GM23338 (cell line): ENCODE results near the gene FAM78A. TPM values are rescaled to one million over a fixed set of nuclear protein-coding genes. Genes with fewer than 3 reads are reported as not detected.
A peak's percentile ranks its signal among the peaks of the same experiment; 100 is the strongest.

ENCODE experiments used
- ATAC-seq: fragments of 200-7000 bp; cut with Tn5 transposase; 3 replicates; pipeline ENCODE4 v1.9.1; 2020
- DNase-seq: peaks from one replicate; pipeline ENCODE4 v3.0.0-alpha.2; 2015; ENCODE audit warnings: low spot score
- H2AFZ ChIP-seq: fragments of 200-600 bp; sonication (generic); 2 replicates; pipeline ENCODE4 v1.8.0; 2016; ENCODE audit warnings: antibody characterized with exemption, mild to moderate bottlenecking, moderate library complexity
- H3F3A ChIP-seq: fragments of 200-600 bp; sonication (generic); replicated peaks from 2 replicates; pipeline ENCODE4 v1.8.0; 2017; ENCODE audit warnings: antibody characterized with exemption, mixed run types, low read depth
- H3K27ac ChIP-seq: fragments of 200-600 bp; sonication (generic); 2 replicates; pipeline ENCODE4 v1.6.1; 2016; ENCODE audit warnings: low read depth
- H3K27me3 ChIP-seq: fragments of 200-600 bp; sonication (generic); 2 replicates; pipeline ENCODE4 v1.8.0; 2016; ENCODE audit warnings: mild to moderate bottlenecking, mixed run types, moderate library complexity; ENCODE audit not compliant: insufficient read depth
- H3K36me3 ChIP-seq: fragments of 200-600 bp; sonication (generic); 2 replicates; pipeline ENCODE4 v1.8.0; 2016; ENCODE audit warnings: mild to moderate bottlenecking; ENCODE audit not compliant: insufficient read depth
- H3K4me1 ChIP-seq: fragments of 200-600 bp; sonication (generic); 2 replicates; pipeline ENCODE4 v1.8.0; 2016; ENCODE audit warnings: mild to moderate bottlenecking, moderate library complexity; ENCODE audit not compliant: insufficient read depth
- H3K4me2 ChIP-seq: fragments of 200-600 bp; sonication (generic); 2 replicates; pipeline ENCODE4 v1.7.1; 2017; ENCODE audit warnings: mixed run types
- H3K4me3 ChIP-seq: fragments of 200-600 bp; sonication (generic); 2 replicates; pipeline ENCODE4 v1.6.1; 2016; ENCODE audit warnings: mixed run types
- H3K79me2 ChIP-seq: fragments of 200-600 bp; sonication (generic); replicated peaks from 2 replicates; pipeline ENCODE4 v1.8.0; 2017; ENCODE audit warnings: mild to moderate bottlenecking; ENCODE audit not compliant: insufficient read depth
- H3K9me2 ChIP-seq: fragments of 200-600 bp; sonication (generic); 2 replicates; pipeline ENCODE4 v1.8.0; 2017; ENCODE audit not compliant: insufficient read depth
- H4K20me1 ChIP-seq: fragments of 200-600 bp; sonication (generic); replicated peaks from 2 replicates; pipeline ENCODE4 v1.8.0; 2017; ENCODE audit warnings: mild to moderate bottlenecking; ENCODE audit not compliant: insufficient read depth
- H3K27ac Mint-ChIP-seq: 2 replicates; pipeline ENCODE4 v1.8.0; 2020; ENCODE audit warnings: inconsistent platforms, mild to moderate bottlenecking, moderate library complexity, mixed read lengths
- H3K27me3 Mint-ChIP-seq: 3 replicates; pipeline ENCODE4 v1.8.0; 2022; ENCODE audit warnings: low read depth, mild to moderate bottlenecking, moderate library complexity, mixed read lengths, inconsistent platforms; ENCODE audit not compliant: insufficient read depth, poor library complexity
- H3K36me3 Mint-ChIP-seq: 3 replicates; pipeline ENCODE4 v1.8.0; 2021; ENCODE audit warnings: low read depth, mild to moderate bottlenecking, inconsistent platforms, moderate library complexity, mixed read lengths
- H3K4me1 Mint-ChIP-seq: 3 replicates; pipeline ENCODE4 v1.8.0; 2020; ENCODE audit warnings: mild to moderate bottlenecking, inconsistent platforms, mixed read lengths
- H3K4me3 Mint-ChIP-seq: 3 replicates; pipeline ENCODE4 v1.8.0; 2021; ENCODE audit warnings: moderate library complexity, mild to moderate bottlenecking, inconsistent platforms, mixed read lengths
- H3K9me3 Mint-ChIP-seq: 3 replicates; pipeline ENCODE4 v1.8.0; 2020; ENCODE audit warnings: moderate library complexity, mild to moderate bottlenecking, inconsistent platforms, mixed read lengths
- CTCF ChIP-seq, 2 experiments: fragments of 200-600 bp in 1 of 2; sonication (generic) in 1 of 2; conservative IDR thresholded peaks; 2 replicates each; pipeline versions ENCODE4 v1.5.1 to v1.6.1; 2016 to 2017; ENCODE audit warnings: antibody characterized with exemption in 2 of 2, low read depth in 2 of 2, mild to moderate bottlenecking in 2 of 2, moderate library complexity in 1 of 2
- NANOG ChIP-seq: IDR thresholded peaks from 2 replicates; pipeline ENCODE4 v1.6.1; 2016; ENCODE audit warnings: antibody characterized with exemption, borderline replicate concordance
- POLR2AphosphoS5 ChIP-seq: IDR thresholded peaks from 2 replicates; pipeline ENCODE4 v1.6.1; 2016; ENCODE audit warnings: antibody characterized with exemption, low read depth
- ZNF114 ChIP-seq: fragments of 250-450 bp; sonication (Bioruptor Pico); IDR thresholded peaks from 2 replicates; pipeline ENCODE4 v1.5.0; 2020; ENCODE audit warnings: mild to moderate bottlenecking, moderate library complexity
- ZNF331 ChIP-seq: fragments of 250-450 bp; sonication (Bioruptor Pico); IDR thresholded peaks from 2 replicates; pipeline ENCODE4 v1.5.0; 2020; ENCODE audit warnings: low read depth, mild to moderate bottlenecking, moderate library complexity
- ZNF462 ChIP-seq: fragments of 250-450 bp; sonication (Bioruptor Pico); IDR thresholded peaks from 2 replicates; pipeline ENCODE4 v1.5.0; 2020; ENCODE audit warnings: mild to moderate bottlenecking, moderate library complexity
- polyA plus RNA-seq: library from polyadenylated mRNA; unstranded; fragments of >200 nt; fragmentation: Nextera tagmentation; extraction: Ambion mirVana; gene quantifications from 2 replicates; pipeline ENCODE4 v1.2.1, GENCODE V29; 2016
- total RNA-seq: library from RNA; depleted of rRNA; stranded (reverse); fragments of >200 nt; shearing (Covaris generic); gene quantifications from 2 replicates; pipeline ENCODE4 v1.2.3, GENCODE V29; 2014

FAM78A gene
- total and polyA plus RNA-seq, 2 experiments from 2014 or later = 0.57 to 2.1 TPM

GRCh38 chr9:131218370-131218769, 57.9 kb downstream of the FAM78A start:
- Histone ChIP-seq H3K4me1 (peaks cover 16% of the 10 kb centered on the region), H4K20me1 (no peaks in the 10 kb centered on the region), H3K27ac (no peak overlapping the region), H3K4me3 (no peak overlapping the region), H3K9me2 (no peaks in the 10 kb centered on the region), H2AFZ (no peak overlapping the region), H3K36me3 (no peaks in the 10 kb centered on the region), H3K27me3 (no peaks in the 10 kb centered on the region), H3F3A (no peaks in the 10 kb centered on the region), H3K4me2 (no peak overlapping the region), H3K79me2 (no peaks in the 10 kb centered on the region)
- no peak for TF ChIP-seq ZNF331
- no peak for TF ChIP-seq NANOG
- TF ChIP-seq POLR2AphosphoS5 = no peak
- no peak for TF ChIP-seq ZNF114 (CRISPR knock-in tag)
- TF ChIP-seq CTCF (conservative IDR thresholded peaks at IDR 0.05; ENCODE audit: low read depth in 2 of 2) = no peak
- TF ChIP-seq ZNF462 (CRISPR knock-in tag) = no peak
- Mint-ChIP-seq H3K27me3 (no peaks in the 10 kb centered on the region), H3K36me3 (peaks cover 8% of the 10 kb centered on the region; the same call in 2 of the 3 replicates), H3K4me3 (no peak overlapping the region), H3K27ac (peak overlapping the region; percentile 44; the same call in 1 of the 2 replicates), H3K4me1 (peaks cover 27% of the 10 kb centered on the region), H3K9me3 (no peaks in the 10 kb centered on the region)
- DNase-seq = no peak
- ATAC-seq = no peak
